Suprapubic skin (tissue), 4 donors: ENCODE measurements around the gene KAZN. TPM values are rescaled to one million over a fixed set of nuclear protein-coding genes. Genes with fewer than 3 reads are reported as not detected.

Source experiments
- DNase-seq, 2 donors: peaks; one replicate each; pipeline ENCODE4 v3.0.0-alpha.2; 2019; ENCODE audit warnings: low spot score in 2 of 2
- H3K27ac ChIP-seq: fragments of 200-600 bp; sonication (generic); one replicate; pipeline ENCODE4 v1.5.1; 2019
- H3K27me3 ChIP-seq: fragments of 200-600 bp; sonication (generic); one replicate; pipeline ENCODE4 v1.5.1; 2019
- H3K36me3 ChIP-seq: fragments of 200-600 bp; sonication (generic); one replicate; pipeline ENCODE4 v1.5.1; 2019
- H3K4me1 ChIP-seq: fragments of 200-600 bp; sonication (generic); one replicate; pipeline ENCODE4 v1.5.1; 2019
- H3K4me3 ChIP-seq: fragments of 200-600 bp; sonication (generic); one replicate; pipeline ENCODE4 v1.5.1; 2019; ENCODE audit warnings: mild to moderate bottlenecking
- H3K9me3 ChIP-seq: fragments of 200-600 bp; sonication (generic); one replicate; pipeline ENCODE4 v1.5.1; 2019
- CTCF ChIP-seq, 2 donors: fragments of 200-600 bp in 1 of 2; fragments of 450-650 bp in 1 of 2; sonication (generic) in 1 of 2; IDR thresholded peaks; one replicate each; pipeline ENCODE4 v1.5.1; 2016 to 2019; ENCODE audit warnings: antibody characterized with exemption in 2 of 2, mild to moderate bottlenecking in 1 of 2, moderate library complexity in 1 of 2
- EP300 ChIP-seq: sonication (generic); formaldehyde crosslinking; IDR thresholded peaks from one replicate; pipeline ENCODE4 v1.6.1; 2017; ENCODE audit warnings: antibody characterized with exemption
- POLR2A ChIP-seq, 2 donors: fragments of 450-650 bp; IDR thresholded peaks; one replicate each; pipeline ENCODE4 v1.6.1; 2017; ENCODE audit warnings: antibody characterized with exemption in 2 of 2, mild to moderate bottlenecking in 2 of 2, moderate library complexity in 2 of 2
- POLR2AphosphoS5 ChIP-seq, 3 donors: sonication (generic); formaldehyde crosslinking; IDR thresholded peaks; one replicate each; pipeline ENCODE4 v1.6.1; 2017; ENCODE audit warnings: antibody characterized with exemption in 3 of 3
- WGBS: methylation state at CpG from one replicate; pipeline ENCODE4 v1.1.5; 2018; 5-methylcytosine and 5-hydroxymethylcytosine counted together
- total RNA-seq, 4 donors: library from RNA; depleted of rRNA; stranded (reverse); fragments of >200 nt; gene quantifications; one replicate each; pipeline ENCODE4 v1.1.0, GENCODE V29; 2016

The KAZN gene
- total RNA-seq, 4 donors from 2014 or later = 29.2 to 37.5 (median 31.7) TPM

DNA sequence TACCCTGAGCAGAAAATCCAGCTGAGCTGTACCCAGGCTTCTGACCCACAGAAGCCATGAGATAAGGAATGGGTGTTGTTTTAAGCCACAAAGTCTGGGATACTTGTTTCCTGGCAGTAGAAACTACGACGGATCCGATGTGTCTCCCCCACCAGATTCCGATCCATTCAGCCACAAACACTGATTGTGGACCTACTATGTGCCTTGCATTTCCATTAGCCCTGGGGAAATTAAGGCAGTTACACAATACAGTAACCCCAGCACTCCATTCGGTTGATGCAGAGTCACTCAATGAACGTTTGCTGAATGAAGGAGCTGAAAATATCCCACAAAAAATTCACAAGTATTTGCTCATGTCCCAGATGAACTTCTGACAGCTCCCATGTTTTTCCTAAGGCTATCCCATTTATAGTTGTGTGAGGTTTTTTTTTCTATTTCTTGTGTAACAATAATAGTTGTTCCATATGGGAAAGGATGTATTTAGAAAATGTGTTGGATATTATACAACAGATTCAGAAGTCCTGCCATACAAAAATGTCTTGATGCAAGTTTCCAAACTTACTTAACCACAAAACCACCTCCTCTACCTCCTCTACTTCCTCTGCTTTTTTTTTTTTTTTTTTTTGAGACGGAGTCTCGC, 29.6 kb upstream of the KAZN start:
- WGBS = 73% methylated on average over 8 of the region's 8 CpGs
- DNase-seq = no peak
- no peak for TF ChIP-seq POLR2A (IDR thresholded peaks at IDR 0.05)
- no peak for TF ChIP-seq CTCF (IDR thresholded peaks at IDR 0.05)
- TF ChIP-seq POLR2AphosphoS5 (IDR thresholded peaks at IDR 0.05) = no peak
- TF ChIP-seq EP300 = no peak
- Histone ChIP-seq H3K4me1 (no peaks in the 10 kb centered on the region), H3K27ac (no peak overlapping the region), H3K4me3 (no peak overlapping the region), H3K9me3 (no peaks in the 10 kb centered on the region), H3K27me3 (no peaks in the 10 kb centered on the region), H3K36me3 (no peaks in the 10 kb centered on the region)

- Histone ChIP-seq H3K27ac (no peak overlapping the region), H3K4me1 (no peaks in the 10 kb centered on the region), H3K9me3 (no peaks in the 10 kb centered on the region), H3K4me3 (no peak overlapping the region), H3K27me3 (no peaks in the 10 kb centered on the region), H3K36me3 (no peaks in the 10 kb centered on the region)
- TF ChIP-seq CTCF (IDR thresholded peaks at IDR 0.05) (no peak), POLR2AphosphoS5 (IDR thresholded peaks at IDR 0.05) (no peak), POLR2A (IDR thresholded peaks at IDR 0.05) (no peak), EP300 (no peak)
- no peak for DNase-seq
- 65% methylated on average over 9 of the region's 9 CpGs for WGBS
These were observed 28.0 kb upstream of the KAZN start for GRCh38 chr1:14570514-14570913.

DNA sequence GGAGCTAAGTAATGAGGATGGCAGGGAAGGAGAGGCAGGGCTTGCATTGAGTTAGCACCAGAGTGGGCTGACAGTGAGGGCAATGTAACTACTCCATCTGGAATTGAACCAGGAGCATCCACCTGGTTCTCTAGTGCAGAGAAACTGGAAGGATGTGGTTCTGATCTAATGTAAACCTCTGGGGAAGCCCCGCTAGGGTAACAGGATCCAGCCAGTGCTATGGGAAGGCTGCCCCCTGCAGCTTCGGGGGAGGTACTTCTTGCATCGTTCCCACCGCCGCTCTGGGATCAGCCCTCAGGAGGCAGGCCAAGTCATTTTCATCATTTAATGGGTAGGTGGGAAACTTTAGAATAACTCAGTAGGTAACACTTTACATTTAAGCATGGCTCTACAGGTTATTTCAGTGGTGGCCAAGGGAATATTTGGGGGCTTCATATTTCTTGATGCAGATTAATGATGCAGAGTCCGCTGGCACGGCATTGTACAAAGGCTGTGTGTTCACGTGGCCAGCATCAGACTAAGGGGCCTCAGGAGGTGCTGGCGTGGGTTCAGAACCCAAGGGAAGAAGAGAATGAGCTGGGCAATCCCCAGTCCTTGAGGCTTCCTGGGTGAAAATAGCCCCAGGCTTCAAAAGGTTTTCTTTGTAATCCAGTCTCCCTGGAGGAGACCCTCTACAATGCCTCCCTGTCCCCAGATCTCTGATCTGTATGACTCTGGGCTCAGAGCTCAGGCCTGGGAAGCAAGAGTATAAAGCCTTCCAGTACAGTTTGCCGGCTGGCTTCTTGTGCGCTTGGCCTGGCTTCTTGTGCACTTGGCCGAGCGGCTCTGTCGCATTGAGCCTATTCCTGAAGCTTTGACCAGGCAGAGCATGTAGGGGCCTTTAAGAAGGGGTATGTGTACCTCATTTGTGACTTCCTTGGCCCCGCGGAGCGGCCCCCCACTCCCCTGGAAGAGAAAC, 26.4 kb upstream of the KAZN start:
- no peaks in the 10 kb centered on the region for H3K27me3 ChIP-seq
- WGBS = 86% methylated on average over 17 of the region's 17 CpGs

GRCh38 chr1:14572861-14573260, 25.6 kb upstream of the KAZN start:
- DNase-seq = no peak
- Histone ChIP-seq H3K27me3 (no peaks in the 10 kb centered on the region), H3K27ac (no peak overlapping the region), H3K36me3 (no peaks in the 10 kb centered on the region), H3K4me1 (no peaks in the 10 kb centered on the region), H3K9me3 (no peaks in the 10 kb centered on the region), H3K4me3 (no peak overlapping the region)
- TF ChIP-seq POLR2AphosphoS5 (IDR thresholded peaks at IDR 0.05) (no peak), POLR2A (IDR thresholded peaks at IDR 0.05) (no peak)
- 91% methylated on average over 4 of the region's 4 CpGs for WGBS

More for the DNA sequence above, 26.4 kb upstream of the KAZN start:
- no peak for TF ChIP-seq POLR2A (IDR thresholded peaks at IDR 0.05)
- TF ChIP-seq POLR2AphosphoS5 (IDR thresholded peaks at IDR 0.05) = no peak
- TF ChIP-seq CTCF (IDR thresholded peaks at IDR 0.05) = peak in 1 of 2 donors; percentile 11
- DNase-seq = no peak
- H3K4me3 ChIP-seq = no peak overlapping the region
- no peaks in the 10 kb centered on the region for H3K4me1 ChIP-seq
- H3K27ac ChIP-seq = no peak overlapping the region
- no peaks in the 10 kb centered on the region for H3K9me3 ChIP-seq
- H3K36me3 ChIP-seq = no peaks in the 10 kb centered on the region

GRCh38 chr1:14576155-14576554, 22.3 kb upstream of the KAZN start:
- H3K4me1 ChIP-seq = no peaks in the 10 kb centered on the region
- 95% methylated on average over 2 of the region's 2 CpGs for WGBS
- no peaks in the 10 kb centered on the region for H3K27me3 ChIP-seq
- DNase-seq = no peak
- no peaks in the 10 kb centered on the region for H3K9me3 ChIP-seq
- TF ChIP-seq CTCF (IDR thresholded peaks at IDR 0.05) (no peak), EP300 (no peak), POLR2A (IDR thresholded peaks at IDR 0.05) (no peak), POLR2AphosphoS5 (IDR thresholded peaks at IDR 0.05) (no peak)
- no peak overlapping the region for H3K4me3 ChIP-seq
- no peak overlapping the region for H3K27ac ChIP-seq
- no peaks in the 10 kb centered on the region for H3K36me3 ChIP-seq
